ENCODE results near the gene GRIN2B.

Gene GRIN2B

GRCh38 chr12:13981296-13981962, at the start of gene GRIN2B:
Gene GRIN2B (minus strand): TSS chr12:13981602. CDS start chr12:13866208, 115,394 bp downstream.
- no peak for DNase-seq (ENCODE audit: low spot score)

- DNase-seq (ENCODE audit: low spot score), result no peak
These were observed 45.1 kb upstream of the GRIN2B start for GRCh38 chr12:14026537-14026936.

GRCh38 chr12:14024591-14024990, 43.2 kb upstream of the GRIN2B start:
- no peak for DNase-seq (ENCODE audit: low spot score)

GRCh38 chr12:14018080-14018479, 36.7 kb upstream of the GRIN2B start:
- DNase-seq (ENCODE audit: low spot score), result no peak

GRCh38 chr12:14010989-14011388, 29.6 kb upstream of the GRIN2B start:
- no peak for DNase-seq (ENCODE audit: low spot score)

GRCh38 chr12:14007639-14008038, 26.2 kb upstream of the GRIN2B start:
- DNase-seq (ENCODE audit: low spot score), result no peak

- peak; percentile 71 for DNase-seq (ENCODE audit: low spot score)
These were observed 11.2 kb upstream of the GRIN2B start for GRCh38 chr12:13992585-13992984.

GRCh38 chr12:13992106-13992505, 10.7 kb upstream of the GRIN2B start:
- DNase-seq (ENCODE audit: low spot score), result no peak

- peak; percentile 46 for DNase-seq (ENCODE audit: low spot score)
These were observed 4.6 kb upstream of the GRIN2B start for GRCh38 chr12:13986031-13986430.

GRCh38 chr12:13981990-13982389, 588 bp upstream of the GRIN2B start:
- DNase-seq (ENCODE audit: low spot score), result no peak

- no peak for DNase-seq (ENCODE audit: low spot score)
These were observed 685 bp downstream of the GRIN2B start for GRCh38 chr12:13980538-13981295.

GRCh38 chr12:13979772-13980378, 1.5 kb downstream of the GRIN2B start:
- DNase-seq (ENCODE audit: low spot score), result no peak

GRCh38 chr12:13978876-13979275, 2.5 kb downstream of the GRIN2B start:
- DNase-seq (ENCODE audit: low spot score), result no peak

- DNase-seq (ENCODE audit: low spot score), result no peak
These were observed 4.5 kb downstream of the GRIN2B start for GRCh38 chr12:13976880-13977279.

- DNase-seq (ENCODE audit: low spot score), result no peak
These were observed 5.3 kb downstream of the GRIN2B start for GRCh38 chr12:13976028-13976584.

GRCh38 chr12:13973996-13974395, 7.4 kb downstream of the GRIN2B start:
- DNase-seq (ENCODE audit: low spot score), result no peak

GRCh38 chr12:13970803-13971202, 10.6 kb downstream of the GRIN2B start:
- no peak for DNase-seq (ENCODE audit: low spot score)

- DNase-seq (ENCODE audit: low spot score), result no peak
These were observed 13.1 kb downstream of the GRIN2B start for GRCh38 chr12:13968281-13968680.

- no peak for DNase-seq (ENCODE audit: low spot score)
These were observed 16.7 kb downstream of the GRIN2B start for GRCh38 chr12:13964666-13965065.

- DNase-seq (ENCODE audit: low spot score), result no peak
These were observed 18.7 kb downstream of the GRIN2B start for GRCh38 chr12:13962699-13963098.

GRCh38 chr12:13961971-13962370, 19.4 kb downstream of the GRIN2B start:
- DNase-seq (ENCODE audit: low spot score), result no peak

- DNase-seq (ENCODE audit: low spot score), result peak; percentile 27
These were observed 22.2 kb downstream of the GRIN2B start for GRCh38 chr12:13959131-13959723.
